IPS-18a (cell line): ENCODE results near the gene TRABD2A.

Source experiments
- H3K27ac ChIP-seq: one replicate; pipeline ENCODE4 v1.5.1; 2013; ENCODE audit warnings: low read length
- H3K27me3 ChIP-seq: one replicate; pipeline ENCODE4 v1.6.1; 2013; ENCODE audit warnings: mild to moderate bottlenecking, low read length; ENCODE audit not compliant: control insufficient read depth, insufficient read depth
- H3K36me3 ChIP-seq: one replicate; pipeline ENCODE4 v1.6.1; 2013; ENCODE audit warnings: low read depth, low read length; ENCODE audit not compliant: control insufficient read depth
- H3K4me1 ChIP-seq: one replicate; pipeline ENCODE4 v1.6.1; 2013; ENCODE audit warnings: low read depth, low read length; ENCODE audit not compliant: control insufficient read depth
- H3K4me3 ChIP-seq: one replicate; pipeline ENCODE4 v1.5.1; 2013; ENCODE audit warnings: low read length
- H3K9ac ChIP-seq: one replicate; pipeline ENCODE4 v1.6.1; 2013; ENCODE audit warnings: mild to moderate bottlenecking, low read length, moderate library complexity
- H3K9me3 ChIP-seq: one replicate; pipeline ENCODE4 v1.6.1; 2013; ENCODE audit warnings: low read depth, low read length; ENCODE audit not compliant: control insufficient read depth

TRABD2A gene

DNA sequence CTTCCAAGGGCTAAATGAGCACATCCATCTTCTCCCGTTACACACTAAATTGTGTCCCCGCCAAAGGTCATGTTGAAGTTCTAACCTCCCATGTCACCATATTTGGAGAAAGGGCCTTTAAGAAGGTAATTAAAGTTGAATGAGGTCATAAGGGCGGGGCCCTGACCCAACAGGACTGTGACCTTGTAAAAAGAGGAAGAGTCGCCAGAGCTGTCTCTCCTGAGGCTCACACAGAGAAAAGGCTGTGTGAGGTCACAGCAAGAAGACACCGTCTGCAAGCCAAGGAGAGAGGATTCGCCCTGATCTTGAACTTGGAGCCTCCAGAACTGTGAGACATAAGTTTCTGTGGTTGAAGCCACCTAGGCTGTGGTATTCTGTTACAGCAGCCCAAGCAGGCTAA lies 24.1 kb downstream of the TRABD2A start:
- H3K9me3 ChIP-seq: no peaks in the 10 kb centered on the region
- no peaks in the 10 kb centered on the region for H3K36me3 ChIP-seq
- no peak overlapping the region for H3K4me3 ChIP-seq
- H3K4me1 ChIP-seq: peaks cover 15% of the 10 kb centered on the region
- H3K27me3 ChIP-seq: peaks cover 40% of the 10 kb centered on the region
- no peak overlapping the region for H3K9ac ChIP-seq
- no peak overlapping the region for H3K27ac ChIP-seq

DNA sequence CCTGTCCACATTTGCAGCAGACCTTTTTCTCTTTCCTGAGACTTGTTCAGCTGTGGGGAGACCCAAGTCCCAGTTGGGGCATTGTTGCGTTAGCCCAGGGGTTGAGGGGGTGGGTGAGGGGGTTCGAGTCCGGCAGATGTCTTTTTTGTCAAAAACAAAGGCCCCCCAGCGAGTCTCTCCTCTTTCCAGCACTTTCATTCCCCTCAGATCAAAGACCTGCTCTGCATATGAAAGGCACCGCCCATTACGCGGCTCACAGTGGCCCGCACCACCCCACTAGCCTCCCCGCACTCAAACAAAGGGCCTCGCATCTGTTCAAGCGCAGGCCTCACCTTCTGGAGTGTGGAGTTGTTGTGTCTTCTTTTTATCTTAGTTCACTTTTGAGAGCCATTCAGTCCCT lies 25.2 kb downstream of the TRABD2A start:
- Histone ChIP-seq H3K4me1 (peaks cover 15% of the 10 kb centered on the region), H3K9me3 (no peaks in the 10 kb centered on the region), H3K4me3 (peak overlapping the region; percentile 9), H3K27ac (no peak overlapping the region), H3K36me3 (no peaks in the 10 kb centered on the region), H3K27me3 (peaks cover 40% of the 10 kb centered on the region), H3K9ac (no peak overlapping the region)

DNA sequence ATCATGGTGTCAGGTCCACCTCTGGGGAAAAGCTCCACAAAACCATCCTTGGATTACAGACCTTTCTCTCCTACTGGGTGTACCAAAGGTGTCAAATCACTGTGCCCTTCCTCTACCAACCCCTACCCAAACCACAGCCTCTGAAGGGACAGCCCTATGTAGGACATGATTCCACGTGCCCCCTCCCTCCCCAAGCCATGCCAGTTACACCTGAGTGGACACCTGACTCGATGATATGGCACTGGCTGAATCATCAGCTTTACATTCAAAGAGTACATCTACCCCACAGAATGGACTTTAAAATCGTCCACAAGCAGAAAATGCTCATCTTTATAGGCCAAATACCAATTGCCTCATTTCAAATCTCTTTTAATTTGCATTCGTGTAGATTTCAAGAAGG lies 26.0 kb downstream of the TRABD2A start:
- Histone ChIP-seq H3K4me1 (peaks cover 15% of the 10 kb centered on the region), H3K36me3 (no peaks in the 10 kb centered on the region), H3K4me3 (no peak overlapping the region), H3K9me3 (no peaks in the 10 kb centered on the region), H3K9ac (no peak overlapping the region), H3K27me3 (peaks cover 40% of the 10 kb centered on the region), H3K27ac (no peak overlapping the region)

DNA sequence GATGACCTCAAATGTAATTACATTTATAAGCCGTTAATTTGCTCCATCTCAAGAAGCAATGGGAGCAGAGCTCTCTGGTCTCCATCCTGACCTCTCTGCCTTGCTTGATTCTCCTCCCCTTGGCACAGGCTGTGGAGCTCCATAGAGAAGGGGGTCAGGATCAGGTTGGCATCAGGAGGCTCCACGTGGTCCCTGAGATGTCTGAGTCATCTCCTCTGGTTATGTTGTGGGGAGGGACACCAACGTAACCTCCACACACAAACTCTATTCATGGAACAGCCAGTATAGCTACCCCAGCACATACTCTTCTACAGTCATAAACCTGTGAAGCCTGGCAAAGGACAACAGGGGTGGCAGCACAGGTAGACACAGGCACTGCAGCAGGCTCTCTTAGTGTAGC lies 29.0 kb downstream of the TRABD2A start:
- Histone ChIP-seq H3K4me1 (peaks cover 15% of the 10 kb centered on the region), H3K9me3 (no peaks in the 10 kb centered on the region), H3K4me3 (no peak overlapping the region), H3K9ac (no peak overlapping the region), H3K27ac (no peak overlapping the region), H3K36me3 (no peaks in the 10 kb centered on the region), H3K27me3 (peaks cover 27% of the 10 kb centered on the region)

DNA sequence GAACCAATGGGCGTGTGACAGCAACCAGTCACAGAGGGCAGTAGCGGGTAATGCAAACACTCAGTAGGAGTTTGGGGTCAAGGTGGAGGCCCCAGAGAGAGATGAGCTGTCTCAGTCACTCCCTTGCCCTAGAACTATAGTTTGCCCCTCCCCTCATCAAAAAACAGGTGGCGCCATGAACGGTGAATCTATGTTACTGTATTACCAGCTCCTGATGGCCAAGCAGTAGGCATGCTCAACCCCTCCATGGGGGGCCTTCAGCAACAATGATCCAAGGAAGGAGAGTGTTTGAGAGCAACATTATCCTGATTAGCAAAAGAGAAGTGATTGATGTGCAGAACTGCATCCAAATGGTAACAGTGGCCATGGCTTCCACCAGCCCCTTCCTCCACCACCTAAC lies 30.4 kb downstream of the TRABD2A start:
- Histone ChIP-seq H3K27me3 (peaks cover 15% of the 10 kb centered on the region), H3K4me1 (peaks cover 6% of the 10 kb centered on the region), H3K4me3 (no peak overlapping the region), H3K27ac (no peak overlapping the region), H3K9me3 (no peaks in the 10 kb centered on the region), H3K9ac (no peak overlapping the region), H3K36me3 (no peaks in the 10 kb centered on the region)

DNA sequence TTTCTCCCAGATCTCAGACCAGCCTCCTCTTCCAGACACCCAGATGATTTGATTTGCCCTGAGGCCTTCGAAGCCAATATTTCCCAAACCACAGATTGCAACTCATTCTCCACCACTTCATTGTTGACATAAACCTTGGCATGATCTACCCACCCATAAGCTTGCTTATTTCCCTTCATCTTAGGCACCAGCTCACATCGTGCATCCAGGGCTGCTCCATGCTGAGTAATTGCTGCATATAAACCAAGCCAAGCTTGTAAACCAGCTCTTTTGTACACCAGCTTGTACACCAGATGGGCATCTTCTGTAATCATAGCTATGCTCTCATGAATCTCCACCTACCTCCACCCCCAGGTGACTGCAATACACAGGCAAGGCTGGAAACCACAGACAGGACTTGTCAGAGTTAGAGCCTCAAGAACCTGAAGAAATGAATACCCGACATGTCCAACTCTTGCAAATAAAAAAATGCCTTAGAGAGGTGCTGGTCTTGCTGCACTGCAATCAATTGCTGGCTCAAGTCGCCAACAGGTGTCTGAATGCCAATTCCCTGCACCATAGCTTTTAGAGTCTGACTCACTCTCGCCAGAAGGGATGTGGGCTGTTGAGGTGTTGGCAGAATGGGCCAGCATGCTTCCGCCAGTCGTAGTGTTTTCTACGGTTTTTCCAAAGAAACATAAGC lies 31.5 kb downstream of the TRABD2A start:
- Histone ChIP-seq H3K4me1 (no peaks in the 10 kb centered on the region), H3K27ac (no peak overlapping the region), H3K27me3 (peaks cover 4% of the 10 kb centered on the region), H3K36me3 (no peaks in the 10 kb centered on the region), H3K4me3 (no peak overlapping the region), H3K9me3 (no peaks in the 10 kb centered on the region), H3K9ac (no peak overlapping the region)

DNA sequence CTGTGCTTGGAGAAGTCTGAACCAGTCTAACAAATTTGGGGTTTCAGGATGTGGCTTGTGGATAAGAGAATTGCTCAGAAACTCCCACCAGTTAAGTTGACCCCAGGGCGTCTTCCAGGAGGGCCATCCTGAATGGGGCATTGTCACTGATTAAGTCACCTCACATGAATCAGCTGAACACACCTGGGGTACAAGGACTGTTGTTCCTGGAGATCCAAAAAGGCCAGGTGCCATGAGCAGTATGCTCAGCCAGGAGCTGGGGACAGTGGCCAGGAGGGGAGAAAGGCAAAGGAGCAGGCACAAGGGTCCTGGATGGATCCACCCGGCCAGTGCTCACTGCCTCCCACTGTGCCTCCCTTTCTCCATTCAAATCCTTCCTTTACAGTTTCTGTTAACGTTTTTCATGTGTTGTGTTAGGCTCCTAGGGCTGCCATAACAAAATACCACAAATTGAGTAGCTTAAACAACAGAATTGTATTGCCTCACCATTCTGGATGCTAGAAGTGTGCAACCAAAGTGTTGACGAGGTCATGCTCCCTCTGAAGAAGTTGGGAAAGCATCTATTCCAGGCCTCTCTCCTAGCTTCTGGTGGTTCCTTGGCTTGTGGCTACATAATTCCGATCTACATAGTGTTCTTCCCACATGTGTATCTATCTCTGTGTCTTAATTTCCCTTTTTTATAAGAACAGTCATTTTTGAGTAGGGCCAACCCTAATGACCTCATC lies 33.4 kb downstream of the TRABD2A start:
- Histone ChIP-seq H3K36me3 (no peaks in the 10 kb centered on the region), H3K4me1 (no peaks in the 10 kb centered on the region), H3K27me3 (no peaks in the 10 kb centered on the region), H3K27ac (no peak overlapping the region), H3K4me3 (no peak overlapping the region), H3K9me3 (no peaks in the 10 kb centered on the region), H3K9ac (no peak overlapping the region)

DNA sequence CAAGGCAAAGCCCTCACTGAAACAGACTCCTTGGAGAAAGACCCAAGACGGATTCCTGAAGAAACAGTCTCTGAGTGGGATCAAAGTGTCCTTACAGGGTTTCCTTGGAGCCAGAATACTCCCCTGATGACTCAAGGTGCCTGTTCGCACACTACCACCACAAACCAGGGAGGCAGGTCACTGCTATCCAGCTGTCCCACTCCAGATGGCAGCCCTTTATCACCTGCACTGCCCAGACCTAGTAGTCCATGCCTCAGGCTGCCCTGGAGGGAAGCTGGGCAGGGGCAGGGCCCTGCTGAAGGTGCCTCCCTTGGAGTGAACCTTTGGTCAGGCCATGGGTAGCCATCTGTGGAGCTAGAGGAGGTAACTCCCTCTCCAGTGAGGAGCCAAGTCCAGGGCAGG lies 34.1 kb downstream of the TRABD2A start:
- no peaks in the 10 kb centered on the region for H3K9me3 ChIP-seq
- H3K36me3 ChIP-seq: no peaks in the 10 kb centered on the region
- no peaks in the 10 kb centered on the region for H3K4me1 ChIP-seq
- no peak overlapping the region for H3K9ac ChIP-seq
- H3K4me3 ChIP-seq: no peak overlapping the region
- H3K27ac ChIP-seq: no peak overlapping the region
- H3K27me3 ChIP-seq: no peaks in the 10 kb centered on the region

DNA sequence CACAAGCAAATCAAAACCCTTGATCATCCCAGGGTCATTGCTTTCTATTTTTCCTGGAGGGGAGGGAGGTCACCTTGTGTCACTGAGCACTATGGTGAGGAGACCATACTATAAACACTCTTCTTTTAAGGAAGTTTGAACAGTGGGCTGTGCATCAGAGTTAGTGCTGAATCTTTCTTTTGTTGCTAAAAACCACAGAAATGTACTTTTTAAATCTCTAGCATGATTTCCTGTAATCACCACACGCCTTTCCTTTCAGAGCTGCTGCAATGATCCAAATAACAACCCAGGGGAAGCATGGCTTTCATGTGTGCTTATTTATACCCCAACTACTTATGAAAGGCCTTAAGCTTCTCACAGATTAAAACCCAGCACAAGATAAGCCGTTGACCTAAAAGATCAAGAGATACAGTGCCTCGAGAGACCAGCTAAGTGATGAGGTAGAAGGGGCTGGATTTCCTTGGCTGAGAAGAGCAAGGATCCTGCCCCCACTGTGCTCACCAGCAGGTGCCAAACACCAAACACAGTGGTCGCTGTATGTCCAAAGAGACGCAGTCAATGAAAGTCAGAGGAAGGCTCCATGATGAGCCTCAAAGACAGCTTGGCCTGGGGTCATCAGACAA lies 34.7 kb downstream of the TRABD2A start:
- no peaks in the 10 kb centered on the region for H3K27me3 ChIP-seq
- H3K4me1 ChIP-seq: no peaks in the 10 kb centered on the region
- H3K36me3 ChIP-seq: no peaks in the 10 kb centered on the region
- no peak overlapping the region for H3K4me3 ChIP-seq
- no peak overlapping the region for H3K27ac ChIP-seq
- no peak overlapping the region for H3K9ac ChIP-seq
- H3K9me3 ChIP-seq: no peaks in the 10 kb centered on the region

DNA sequence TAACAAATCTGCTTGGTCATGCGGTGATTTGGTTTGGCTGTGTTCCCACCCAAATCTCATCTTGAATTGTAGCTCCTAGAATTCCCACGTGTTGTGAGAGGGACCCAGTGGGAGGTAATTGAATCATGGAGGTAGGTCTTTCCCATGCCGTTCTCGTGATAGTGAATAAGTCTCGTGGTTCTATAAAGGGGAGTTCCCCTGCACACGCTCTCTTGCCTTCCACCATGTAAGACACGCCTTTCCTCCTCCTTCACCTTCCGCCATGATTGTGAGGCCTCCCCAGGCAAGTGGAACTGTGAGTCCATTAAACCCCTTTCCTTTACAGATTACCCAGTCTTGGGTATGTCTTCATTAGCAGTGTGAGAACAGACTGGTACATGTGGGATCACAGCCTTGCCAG lies 36.7 kb downstream of the TRABD2A start:
- Histone ChIP-seq H3K4me1 (no peaks in the 10 kb centered on the region), H3K27me3 (no peaks in the 10 kb centered on the region), H3K4me3 (no peak overlapping the region), H3K27ac (no peak overlapping the region), H3K9ac (no peak overlapping the region), H3K9me3 (no peaks in the 10 kb centered on the region), H3K36me3 (no peaks in the 10 kb centered on the region)

DNA sequence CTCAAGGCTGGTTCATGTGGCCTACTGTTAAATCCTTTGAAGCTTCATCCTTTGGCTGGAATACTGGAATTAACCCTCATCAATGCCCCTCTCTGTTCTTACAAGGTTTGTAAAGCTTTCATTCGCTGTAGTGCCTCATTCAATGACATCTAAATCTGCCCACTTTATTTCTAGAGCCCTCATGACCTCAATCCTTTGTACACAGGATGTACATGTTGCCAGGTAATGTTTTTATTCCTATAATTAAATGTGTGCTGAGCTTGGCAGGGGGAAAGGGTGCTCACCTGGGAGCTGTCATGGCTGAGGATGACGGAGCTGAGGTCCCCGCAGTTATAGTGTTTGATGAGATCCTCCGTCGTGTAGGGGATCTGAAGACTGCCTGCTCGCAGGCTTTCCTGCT lies 39.3 kb downstream of the TRABD2A start:
- no peaks in the 10 kb centered on the region for H3K4me1 ChIP-seq
- no peak overlapping the region for H3K27ac ChIP-seq
- no peak overlapping the region for H3K9ac ChIP-seq

DNA sequence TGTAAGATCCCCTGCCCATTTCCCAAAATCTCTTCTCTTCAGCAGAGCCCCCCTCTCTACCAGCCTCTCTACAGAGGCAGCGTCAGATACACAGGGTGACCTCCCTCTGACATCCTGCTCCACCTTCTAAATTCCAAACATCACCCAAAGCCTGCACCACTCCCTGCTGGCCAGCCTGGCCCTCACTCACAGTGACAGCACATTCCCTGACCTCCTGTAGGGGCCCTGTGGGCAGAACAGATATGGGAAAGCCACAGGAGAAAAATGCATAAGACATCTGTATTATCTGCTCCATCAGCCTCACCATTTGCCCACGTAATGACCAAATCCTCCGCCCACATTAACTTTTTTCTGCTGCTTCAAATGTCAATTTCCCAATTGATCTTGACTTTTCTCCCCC lies 40.6 kb downstream of the TRABD2A start:
- peaks cover 3% of the 10 kb centered on the region for H3K9me3 ChIP-seq
- no peak overlapping the region for H3K4me3 ChIP-seq
- no peak overlapping the region for H3K9ac ChIP-seq
- H3K27me3 ChIP-seq: no peaks in the 10 kb centered on the region
- no peak overlapping the region for H3K27ac ChIP-seq
- H3K4me1 ChIP-seq: no peaks in the 10 kb centered on the region
- H3K36me3 ChIP-seq: no peaks in the 10 kb centered on the region

More for the DNA sequence above, 39.3 kb downstream of the TRABD2A start:
- H3K27me3 ChIP-seq: no peaks in the 10 kb centered on the region
- no peaks in the 10 kb centered on the region for H3K9me3 ChIP-seq
- H3K4me3 ChIP-seq: no peak overlapping the region
- no peaks in the 10 kb centered on the region for H3K36me3 ChIP-seq
